Left kidney (tissue), 1 donor: Measurements from ENCODE around the gene MCIDAS. TPM values are rescaled to one million over a fixed set of nuclear protein-coding genes. Genes with fewer than 3 reads are reported as not detected.

ENCODE experiments used
- polyA plus RNA-seq: library from polyadenylated mRNA; unstranded; fragments of 120-200 nt; gene quantifications from one replicate; pipeline ENCODE4 v1.2.1, GENCODE V29; 2013; ENCODE audit not compliant: insufficient read length

Gene MCIDAS
- polyA plus RNA-seq, 1 donor: 0.71 TPM

Other genes with a start within 250 kb of the MCIDAS start
- gene ESM1, start 241.7 kb downstream of the MCIDAS start, polyA plus RNA-seq: 8.8 TPM
- 0.15 TPM for gene GZMK, start 203.1 kb downstream of the MCIDAS start, polyA plus RNA-seq
- 0.37 TPM for gene GZMA, start 124.7 kb downstream of the MCIDAS start, polyA plus RNA-seq
- gene GPX8, start 67.1 kb downstream of the MCIDAS start, polyA plus RNA-seq: 90.2 TPM
- 0.62 TPM for gene CDC20B, start 54.1 kb downstream of the MCIDAS start, polyA plus RNA-seq
- gene CCNO, start 6.3 kb upstream of the MCIDAS start, polyA plus RNA-seq: 6.5 TPM
- 47.6 TPM for gene DHX29, start 80.4 kb upstream of the MCIDAS start, polyA plus RNA-seq
- gene MTREX, start 80.7 kb upstream of the MCIDAS start, polyA plus RNA-seq: 110 TPM